Lung (tissue), 12 donors: ENCODE measurements around the gene ATXN1. TPM values are rescaled to one million over a fixed set of nuclear protein-coding genes. Genes with fewer than 3 reads are reported as not detected.

Source experiments
- ATAC-seq: fragments of 200-7000 bp; cut with Tn5 transposase; one replicate; pipeline ENCODE4 v1.9.1; 2020; ENCODE audit warnings: moderate number of reproducible peaks; ENCODE audit not compliant: insufficient read depth, low FRiP score
- DNase-seq, 3 donors: peaks; one replicate each; pipeline ENCODE4 v3.0.0-alpha.2; 2013 to 2017
- H3K27ac ChIP-seq, 2 donors: one replicate each; pipeline ENCODE4 v1.5.1; 2013; ENCODE audit warnings: mild to moderate bottlenecking in 2 of 2, moderate library complexity in 2 of 2, control low read depth in 1 of 2, inconsistent platforms in 1 of 2, low read depth in 1 of 2, low read length in 1 of 2
- H3K27me3 ChIP-seq, 3 donors: one replicate each; pipeline ENCODE4 v1.5.1; 2013; ENCODE audit warnings: low read length in 2 of 3; ENCODE audit not compliant: control insufficient read depth in 3 of 3, insufficient read depth in 3 of 3
- H3K36me3 ChIP-seq, 4 donors: one replicate each; pipeline ENCODE4 v1.5.1; 2013; ENCODE audit warnings: low read length in 4 of 4, mild to moderate bottlenecking in 1 of 4, moderate library complexity in 1 of 4; ENCODE audit not compliant: control insufficient read depth in 4 of 4, insufficient read depth in 4 of 4
- H3K4me1 ChIP-seq, 5 donors: one replicate each; pipeline ENCODE4 v1.5.1; 2013; ENCODE audit warnings: low read length in 5 of 5, mild to moderate bottlenecking in 2 of 5, moderate library complexity in 1 of 5; ENCODE audit not compliant: control insufficient read depth in 5 of 5, insufficient read depth in 5 of 5
- H3K4me3 ChIP-seq: one replicate; pipeline ENCODE4 v1.5.1; 2013; ENCODE audit warnings: mild to moderate bottlenecking, control low read depth, moderate library complexity
- H3K9ac ChIP-seq, 2 donors: one replicate each; pipeline ENCODE4 v1.5.1; 2013; ENCODE audit warnings: low read length in 2 of 2, control low read depth in 1 of 2; ENCODE audit not compliant: insufficient read depth in 1 of 2
- H3K9me3 ChIP-seq, 4 donors: one replicate each; pipeline ENCODE4 v1.5.1; 2013; ENCODE audit warnings: low read length in 3 of 4, mild to moderate bottlenecking in 1 of 4, moderate library complexity in 1 of 4; ENCODE audit not compliant: control insufficient read depth in 4 of 4, insufficient read depth in 3 of 4
- WGBS, 2 donors: extraction: QIAGEN DNeasy Blood & Tissue Kit; methylation state at CpG; one replicate each; pipeline ENCODE4 v1.1.7; 2013; 5-methylcytosine and 5-hydroxymethylcytosine counted together
- polyA plus RNA-seq, 2 donors: library from polyadenylated mRNA; stranded (reverse); fragments of 200-250 nt; gene quantifications; one replicate each; pipeline ENCODE4 v1.2.1, GENCODE V29; 2013
- total RNA-seq, 2 donors: library from RNA; depleted of rRNA in 1 of 2; stranded (reverse); fragments of >200 nt in 1 of 2; gene quantifications; one replicate each; pipeline ENCODE4 v1.2.1, GENCODE V29; 2014 to 2021
- TF ChIP-seq, protein P1 (sequence below): IDR thresholded peaks from 2 replicates; pipeline ENCODE4 v1.5.1; 2012; ENCODE audit warnings: mild to moderate bottlenecking; ENCODE audit errors: control extremely low read depth, extremely low read depth
- donor health status: control.
- donor health status: control.
- donor health status: Bipolar disorder and iron deficiency.
- donor health status: healthy.
- donor health status: DM: yes; HTN: yes; CAD: no.

Gene ATXN1
- total and polyA plus RNA-seq, 4 donors = 9.7 to 108 (median 34.9) TPM

DNA sequence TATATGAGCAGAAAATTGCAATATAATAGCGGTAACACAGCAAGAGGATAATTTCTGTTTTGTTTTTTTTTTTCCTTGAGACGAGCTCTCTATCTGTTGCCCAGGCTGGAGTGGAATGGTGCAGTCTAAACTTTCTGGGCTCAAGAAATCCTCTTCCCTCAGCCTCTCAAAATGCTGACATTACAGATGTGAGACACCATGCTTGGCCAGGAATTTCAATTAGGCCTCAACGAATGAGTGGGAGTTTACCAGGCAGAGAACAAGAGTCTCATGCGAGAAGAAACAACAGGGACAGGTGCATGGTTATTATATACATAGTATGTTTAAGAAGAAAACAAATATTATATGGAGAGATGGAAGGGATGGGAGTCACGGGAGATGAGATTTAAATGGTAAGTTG is 111.4 kb downstream of the ATXN1 start:
- Histone ChIP-seq H3K9ac (no peak overlapping the region), H3K27me3 (no peaks in the 10 kb centered on the region), H3K36me3 (peaks cover 0 to 16% (median 6%) of the 10 kb centered on the region in 4 donors), H3K4me3 (no peak overlapping the region), H3K9me3 (no peaks in the 10 kb centered on the region), H3K4me1 (peaks cover 0 to 4% (median 0%) of the 10 kb centered on the region in 5 donors), H3K27ac (no peak overlapping the region)
- 87 to 95% methylated on average over 5 of the region's 5 CpGs for WGBS, 2 donors
- ATAC-seq (no peak), DNase-seq (no peak)
- TF ChIP-seq, protein P1, sequence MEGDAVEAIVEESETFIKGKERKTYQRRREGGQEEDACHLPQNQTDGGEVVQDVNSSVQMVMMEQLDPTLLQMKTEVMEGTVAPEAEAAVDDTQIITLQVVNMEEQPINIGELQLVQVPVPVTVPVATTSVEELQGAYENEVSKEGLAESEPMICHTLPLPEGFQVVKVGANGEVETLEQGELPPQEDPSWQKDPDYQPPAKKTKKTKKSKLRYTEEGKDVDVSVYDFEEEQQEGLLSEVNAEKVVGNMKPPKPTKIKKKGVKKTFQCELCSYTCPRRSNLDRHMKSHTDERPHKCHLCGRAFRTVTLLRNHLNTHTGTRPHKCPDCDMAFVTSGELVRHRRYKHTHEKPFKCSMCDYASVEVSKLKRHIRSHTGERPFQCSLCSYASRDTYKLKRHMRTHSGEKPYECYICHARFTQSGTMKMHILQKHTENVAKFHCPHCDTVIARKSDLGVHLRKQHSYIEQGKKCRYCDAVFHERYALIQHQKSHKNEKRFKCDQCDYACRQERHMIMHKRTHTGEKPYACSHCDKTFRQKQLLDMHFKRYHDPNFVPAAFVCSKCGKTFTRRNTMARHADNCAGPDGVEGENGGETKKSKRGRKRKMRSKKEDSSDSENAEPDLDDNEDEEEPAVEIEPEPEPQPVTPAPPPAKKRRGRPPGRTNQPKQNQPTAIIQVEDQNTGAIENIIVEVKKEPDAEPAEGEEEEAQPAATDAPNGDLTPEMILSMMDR = no peak

DNA sequence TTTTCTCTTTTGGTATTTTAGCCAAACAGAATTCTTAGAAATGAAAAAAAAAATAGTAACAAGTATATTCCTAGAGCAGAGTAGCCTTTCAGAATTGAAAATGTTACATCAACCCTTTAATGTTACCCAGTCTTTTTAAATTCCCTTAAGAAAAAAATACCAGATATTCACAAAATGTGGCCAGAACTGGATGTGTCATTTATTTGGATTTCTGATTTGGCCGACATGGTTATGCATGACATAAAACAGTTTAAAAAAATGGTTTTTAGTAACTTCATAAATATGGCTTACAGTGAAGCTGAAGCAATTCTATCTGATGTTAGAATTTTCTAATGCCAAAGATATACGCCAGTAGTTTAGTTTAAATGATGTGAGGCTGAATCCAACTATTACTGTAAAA is 112.0 kb downstream of the ATXN1 start:
- Histone ChIP-seq H3K9me3 (no peaks in the 10 kb centered on the region), H3K27ac (no peak overlapping the region), H3K4me1 (no peaks in the 10 kb centered on the region), H3K36me3 (peaks cover 0 to 12% (median 5%) of the 10 kb centered on the region in 4 donors), H3K4me3 (no peak overlapping the region), H3K27me3 (no peaks in the 10 kb centered on the region), H3K9ac (no peak overlapping the region)
- ATAC-seq (no peak), DNase-seq (no peak)
- 85 to 90% methylated on average over 2 of the region's 2 CpGs for whole genome bisulfite sequencing, 2 donors
- TF ChIP-seq, protein P1 = no peak

DNA sequence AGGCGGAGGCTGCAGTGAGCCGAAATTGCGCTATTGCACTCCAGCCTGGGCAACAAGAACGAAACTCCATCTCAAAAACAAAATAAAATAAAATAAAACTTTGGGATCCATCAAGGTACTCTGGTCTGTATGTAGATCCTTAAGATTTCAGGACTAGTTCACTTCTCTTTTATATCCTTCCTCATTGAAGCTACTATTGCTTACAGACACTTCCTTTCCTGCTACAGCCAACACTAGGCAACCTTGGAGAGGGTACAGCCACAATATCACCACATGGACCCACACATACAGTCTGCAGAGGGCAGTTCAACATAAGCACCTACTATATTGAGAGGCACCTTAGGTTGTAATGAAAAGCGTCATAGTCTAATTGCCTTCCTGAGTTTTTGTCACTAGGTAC is 113.3 kb downstream of the ATXN1 start:
- Histone ChIP-seq H3K4me3 (no peak overlapping the region), H3K36me3 (peaks cover 0 to 12% (median 4%) of the 10 kb centered on the region in 4 donors), H3K9ac (no peak overlapping the region), H3K9me3 (no peaks in the 10 kb centered on the region), H3K4me1 (no peaks in the 10 kb centered on the region), H3K27me3 (no peaks in the 10 kb centered on the region), H3K27ac (no peak overlapping the region)
- TF ChIP-seq, protein P1 = no peak
- WGBS, 2 donors = 93 to 97% methylated on average over 5 of the region's 5 CpGs
- DNase-seq = no peak
- no peak for ATAC-seq

DNA sequence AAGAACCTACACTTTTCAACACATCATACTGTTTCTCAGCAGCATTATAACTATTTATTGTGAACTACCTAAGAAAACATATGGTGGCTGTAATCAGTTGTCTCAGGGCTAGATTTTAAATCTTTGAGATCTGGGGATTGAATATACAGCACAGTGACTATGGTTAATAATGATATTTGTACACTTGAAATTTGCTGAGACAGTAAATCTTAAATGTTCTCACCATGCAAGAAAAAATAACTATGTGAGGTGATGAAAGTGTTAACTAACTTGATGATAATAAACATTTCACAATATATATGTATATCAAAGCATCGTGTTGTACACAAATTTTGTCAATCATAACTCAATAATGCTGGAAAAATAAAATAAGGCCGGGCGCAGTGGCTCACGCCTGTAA is 113.8 kb downstream of the ATXN1 start:
- Histone ChIP-seq H3K36me3 (peaks cover 0 to 12% (median 4%) of the 10 kb centered on the region in 4 donors), H3K9me3 (no peaks in the 10 kb centered on the region), H3K9ac (no peak overlapping the region), H3K4me3 (no peak overlapping the region), H3K27ac (no peak overlapping the region), H3K4me1 (no peaks in the 10 kb centered on the region), H3K27me3 (no peaks in the 10 kb centered on the region)
- 94% methylated on average over 4 of the region's 4 CpGs for WGBS, 2 donors
- TF ChIP-seq, protein P1 = no peak
- no peak for DNase-seq
- ATAC-seq = no peak
